Kidney epithelial cell (primary cell): ENCODE data around the gene CSPG4. TPM values are rescaled to one million over a fixed set of nuclear protein-coding genes. Genes with fewer than 3 reads are reported as not detected.
"Not testable (repeated sequence)": the region's sequence is repeated elsewhere in the genome, so short reads cannot be mapped to it uniquely, and the experiment has no call there.

Source experiments
- DNase-seq: peaks from one replicate; pipeline ENCODE4 v3.0.0-alpha.2; 2010; ENCODE audit warnings: low read depth
- H3K27me3 ChIP-seq: 2 replicates; pipeline ENCODE4 v1.6.0; 2011; ENCODE audit warnings: low read length; ENCODE audit not compliant: control insufficient read depth, insufficient read depth
- H3K36me3 ChIP-seq: 2 replicates; pipeline ENCODE4 v1.5.1; 2011; ENCODE audit warnings: low read length; ENCODE audit not compliant: control insufficient read depth, insufficient read depth
- H3K4me3 ChIP-seq: 2 replicates; pipeline ENCODE4 v1.5.1; 2011; ENCODE audit warnings: low read depth, mild to moderate bottlenecking, control low read depth, low read length
- total RNA-seq: library from RNA; depleted of rRNA; stranded (reverse); fragments of >200 nt; gene quantifications from 2 replicates; pipeline ENCODE4 v1.2.3, GENCODE V29; 2015
- TF ChIP-seq, protein P1 (sequence below): IDR thresholded peaks from 2 replicates; pipeline ENCODE4 v1.5.1; 2011; ENCODE audit warnings: mild to moderate bottlenecking, moderate library complexity, low read length, control low read depth, inconsistent platforms; ENCODE audit not compliant: insufficient read depth, poor library complexity, severe bottlenecking

Gene CSPG4
- total RNA-seq, 1 donor from 2014 or later, result 1.7 TPM

DNA sequence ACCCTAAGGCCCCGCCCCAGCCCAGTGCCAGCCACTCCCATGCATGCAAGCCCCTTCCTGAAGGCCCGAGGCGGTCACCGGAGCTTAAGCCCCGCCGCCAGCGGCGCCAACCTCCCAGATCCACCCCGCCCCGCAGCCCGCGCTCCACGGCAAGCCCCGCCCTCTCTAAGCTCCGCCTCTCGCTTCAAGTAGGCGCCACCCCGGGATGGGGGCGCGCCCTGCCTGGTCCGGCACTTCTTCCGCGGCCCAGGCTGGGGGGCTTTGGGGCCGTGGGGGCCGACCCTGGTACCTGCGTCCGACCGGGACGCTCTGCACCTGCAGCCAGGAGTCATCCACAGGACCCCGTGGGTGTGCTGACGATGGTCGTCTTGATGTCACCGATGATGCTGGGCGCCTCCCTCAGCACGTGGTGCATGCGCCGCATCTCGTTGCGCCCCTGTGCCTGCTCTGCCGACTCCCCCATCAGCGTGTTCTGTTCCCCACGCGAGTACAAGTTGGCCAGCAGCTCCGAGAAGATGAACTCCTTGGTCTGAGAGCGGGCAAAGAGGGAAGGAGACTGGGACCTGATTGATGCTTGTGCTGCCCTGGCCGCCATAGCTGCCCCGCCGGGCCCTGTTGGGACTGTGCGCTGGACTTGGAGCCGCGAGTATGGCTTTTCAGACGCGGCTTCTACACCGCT is 26.1 kb upstream of the CSPG4 start:
- no peaks in the 10 kb centered on the region for H3K27me3 ChIP-seq
- no peaks in the 10 kb centered on the region for H3K36me3 ChIP-seq
- DNase-seq, result no peak
- TF ChIP-seq, protein P1, sequence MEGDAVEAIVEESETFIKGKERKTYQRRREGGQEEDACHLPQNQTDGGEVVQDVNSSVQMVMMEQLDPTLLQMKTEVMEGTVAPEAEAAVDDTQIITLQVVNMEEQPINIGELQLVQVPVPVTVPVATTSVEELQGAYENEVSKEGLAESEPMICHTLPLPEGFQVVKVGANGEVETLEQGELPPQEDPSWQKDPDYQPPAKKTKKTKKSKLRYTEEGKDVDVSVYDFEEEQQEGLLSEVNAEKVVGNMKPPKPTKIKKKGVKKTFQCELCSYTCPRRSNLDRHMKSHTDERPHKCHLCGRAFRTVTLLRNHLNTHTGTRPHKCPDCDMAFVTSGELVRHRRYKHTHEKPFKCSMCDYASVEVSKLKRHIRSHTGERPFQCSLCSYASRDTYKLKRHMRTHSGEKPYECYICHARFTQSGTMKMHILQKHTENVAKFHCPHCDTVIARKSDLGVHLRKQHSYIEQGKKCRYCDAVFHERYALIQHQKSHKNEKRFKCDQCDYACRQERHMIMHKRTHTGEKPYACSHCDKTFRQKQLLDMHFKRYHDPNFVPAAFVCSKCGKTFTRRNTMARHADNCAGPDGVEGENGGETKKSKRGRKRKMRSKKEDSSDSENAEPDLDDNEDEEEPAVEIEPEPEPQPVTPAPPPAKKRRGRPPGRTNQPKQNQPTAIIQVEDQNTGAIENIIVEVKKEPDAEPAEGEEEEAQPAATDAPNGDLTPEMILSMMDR, result no peak
- peak overlapping the region; percentile 88 for H3K4me3 ChIP-seq

DNA sequence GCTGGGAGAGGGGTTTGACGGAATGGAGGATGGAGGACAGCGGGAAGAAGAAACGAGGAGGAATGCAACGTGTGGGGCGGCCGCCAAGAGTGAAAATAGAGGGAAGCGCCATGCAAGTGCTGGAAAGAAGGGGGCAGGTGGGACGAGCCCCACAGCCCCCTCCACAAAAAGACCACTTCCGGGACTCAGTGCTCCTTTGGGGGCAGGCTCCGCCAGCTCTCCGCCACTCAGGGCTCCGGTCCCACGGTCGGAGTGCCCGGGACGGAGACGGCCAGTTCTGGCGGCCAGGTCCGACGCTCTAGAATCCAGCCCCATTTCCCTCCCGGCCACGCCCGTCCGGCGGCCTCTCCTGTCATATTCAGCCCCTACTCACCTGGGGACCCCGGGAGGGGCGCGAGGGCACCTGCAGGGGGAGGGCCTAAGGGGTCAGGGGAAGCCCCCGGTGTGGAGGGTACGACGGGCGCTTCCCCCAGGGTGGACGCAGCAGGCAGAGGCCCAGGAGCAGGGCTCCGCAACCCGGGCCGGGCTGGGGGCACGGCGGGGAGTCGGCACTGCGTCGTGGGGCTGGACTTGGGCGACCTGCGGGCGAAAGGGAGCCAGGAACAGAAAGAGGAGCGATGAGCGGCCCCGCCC is 25.5 kb upstream of the CSPG4 start:
- Histone ChIP-seq H3K4me3 (peak overlapping the region; percentile 88), H3K27me3 (no peaks in the 10 kb centered on the region), H3K36me3 (no peaks in the 10 kb centered on the region)
- TF ChIP-seq, protein P1, result no peak
- no peak for DNase-seq

- H3K4me3 ChIP-seq, result peak overlapping the region; percentile 88
Measured at GRCh38 chr15:75737116-75738013, 24.7 kb upstream of the CSPG4 start.

GRCh38 chr15:75736256-75736655 is 23.6 kb upstream of the CSPG4 start:
- Histone ChIP-seq H3K27me3 (no peaks in the 10 kb centered on the region), H3K4me3 (no peak overlapping the region), H3K36me3 (no peaks in the 10 kb centered on the region)
- DNase-seq, result no peak
- TF ChIP-seq, protein P1, result no peak

More at GRCh38 chr15:75737116-75738013, 24.7 kb upstream of the CSPG4 start:
- not testable (repeated sequence) for DNase-seq, H3K36me3 ChIP-seq, H3K27me3 ChIP-seq

GRCh38 chr15:75734861-75735760 is 22.5 kb upstream of the CSPG4 start:
- H3K27me3 ChIP-seq, DNase-seq, H3K36me3 ChIP-seq, H3K4me3 ChIP-seq: not testable (repeated sequence)

GRCh38 chr15:75733761-75734651 is 21.4 kb upstream of the CSPG4 start:
- Histone ChIP-seq H3K36me3 (no peaks in the 10 kb centered on the region), H3K4me3 (no peak overlapping the region), H3K27me3 (no peaks in the 10 kb centered on the region)
- TF ChIP-seq, protein P1, result no peak
- no peak for DNase-seq
